Stimulated activated naive B cell treated with anti-CD40 and anti-IgM and Interleukin-4, amounts not matched to agents 10 μg/mL and 1 μg/mL and 100 μg/mL, for 72 hours (primary cell): ENCODE measurements around the gene LAMC1.

Experiments used
- ATAC-seq, 2 donors: fragments of 150-1000 bp; cut with Tn5 transposase; replicated peaks; 2 replicates each; pipeline ENCODE4 v1.10.0; 2021; ENCODE audit warnings: moderate library complexity in 1 of 2
- DNase-seq: peaks from one replicate; pipeline ENCODE4 v3.0.0; 2021
- H3K27ac Mint-ChIP-seq: one replicate; pipeline ENCODE4 v1.8.0; 2022; ENCODE audit warnings: mild to moderate bottlenecking, mixed read lengths
- H3K27me3 Mint-ChIP-seq, 2 donors: one replicate each; pipeline ENCODE4 v1.8.0; 2022; ENCODE audit warnings: mixed read lengths in 2 of 2
- H3K36me3 Mint-ChIP-seq, 2 donors: one replicate each; pipeline ENCODE4 v1.8.0; 2022; ENCODE audit warnings: mixed read lengths in 2 of 2, mild to moderate bottlenecking in 1 of 2
- H3K4me1 Mint-ChIP-seq, 2 donors: one replicate each; pipeline ENCODE4 v1.8.0; 2022; ENCODE audit warnings: mixed read lengths in 2 of 2, mild to moderate bottlenecking in 1 of 2
- H3K4me3 Mint-ChIP-seq, 2 donors: one replicate each; pipeline ENCODE4 v1.8.0; 2022; ENCODE audit warnings: mild to moderate bottlenecking in 2 of 2, mixed read lengths in 2 of 2, moderate library complexity in 1 of 2
- H3K9me3 Mint-ChIP-seq, 2 donors: one replicate each; pipeline ENCODE4 v1.8.0; 2022; ENCODE audit warnings: mixed read lengths in 2 of 2, mild to moderate bottlenecking in 1 of 2

The LAMC1 gene

DNA sequence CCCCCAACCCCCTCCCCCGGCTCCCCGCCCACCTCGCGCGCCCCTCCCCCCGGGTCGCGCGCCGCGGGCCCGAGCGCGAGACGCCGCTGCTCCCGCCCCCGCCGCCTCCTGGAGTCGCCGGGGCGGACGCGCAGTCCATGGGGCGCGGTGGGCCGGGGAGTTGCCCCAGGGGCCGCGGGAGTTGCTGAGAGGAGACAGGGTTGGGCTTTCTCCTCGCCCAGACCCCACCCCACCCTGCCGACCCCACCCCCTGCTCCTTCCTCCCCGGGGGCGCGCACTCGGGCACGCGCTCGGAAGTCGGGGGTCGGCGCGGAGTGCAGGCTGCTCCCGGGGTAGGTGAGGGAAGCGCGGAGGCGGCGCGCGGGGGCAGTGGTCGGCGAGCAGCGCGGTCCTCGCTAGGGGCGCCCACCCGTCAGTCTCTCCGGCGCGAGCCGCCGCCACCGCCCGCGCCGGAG is at the start of gene LAMC1:
TSS of gene LAMC1 (plus strand) at position 275 of the 455 bp plus-strand sequence. CDS start 297 bp downstream, outside the sequence.
- ATAC-seq: peak; percentile 41 to 55
- Mint-ChIP-seq H3K36me3 (peaks cover 4 to 6% of the 10 kb centered on the region in 2 donors), H3K9me3 (no peaks in the 10 kb centered on the region), H3K27me3 (peaks cover 0 to 4% of the 10 kb centered on the region in 2 donors), H3K4me3 (peak within 1 kb of the TSS; percentile 90 to 95), H3K27ac (peak within 1 kb of the TSS; percentile 95), H3K4me1 (peaks cover 23 to 52% of the 10 kb centered on the region in 2 donors)
- peak; percentile 68 for DNase-seq

DNA sequence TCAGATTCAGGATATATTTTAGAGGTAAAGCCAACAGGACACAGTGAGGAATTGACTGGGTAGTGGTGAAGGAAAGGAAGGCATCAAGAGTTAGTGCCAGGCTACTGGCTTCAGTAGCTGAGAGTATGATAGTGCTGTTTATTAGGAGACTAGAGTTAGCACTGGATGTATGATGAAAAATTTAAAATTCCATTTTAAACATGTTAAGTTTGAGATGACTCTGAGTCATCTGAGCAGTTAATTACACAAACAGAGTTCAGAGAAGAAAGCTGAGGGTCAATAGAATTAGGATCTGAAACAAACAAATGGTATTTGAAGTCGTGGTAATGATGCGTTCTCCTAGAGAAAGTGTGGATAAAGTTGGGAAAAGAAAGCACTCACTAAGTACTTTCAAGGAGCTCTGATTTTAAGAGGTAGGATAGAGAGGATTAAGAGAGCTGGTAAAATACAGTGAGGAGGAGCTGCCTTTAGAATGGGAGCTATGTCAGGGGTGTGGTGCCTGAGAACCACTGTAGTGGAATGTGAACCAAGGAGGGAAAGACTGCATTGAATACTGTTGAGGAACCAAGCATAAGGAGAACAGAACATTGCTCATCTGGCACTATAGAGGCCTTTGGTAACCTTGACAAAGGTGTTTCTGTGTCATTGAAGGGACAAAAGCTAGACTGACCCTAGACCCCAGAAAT is 48.6 kb upstream of the LAMC1 start:
- Mint-ChIP-seq H3K4me3 (no peak overlapping the region), H3K27ac (no peak overlapping the region), H3K27me3 (peaks cover 0 to 7% of the 10 kb centered on the region in 2 donors), H3K9me3 (no peaks in the 10 kb centered on the region), H3K4me1 (no peaks in the 10 kb centered on the region), H3K36me3 (no peaks in the 10 kb centered on the region)
- ATAC-seq (no peak), DNase-seq (no peak)

DNA sequence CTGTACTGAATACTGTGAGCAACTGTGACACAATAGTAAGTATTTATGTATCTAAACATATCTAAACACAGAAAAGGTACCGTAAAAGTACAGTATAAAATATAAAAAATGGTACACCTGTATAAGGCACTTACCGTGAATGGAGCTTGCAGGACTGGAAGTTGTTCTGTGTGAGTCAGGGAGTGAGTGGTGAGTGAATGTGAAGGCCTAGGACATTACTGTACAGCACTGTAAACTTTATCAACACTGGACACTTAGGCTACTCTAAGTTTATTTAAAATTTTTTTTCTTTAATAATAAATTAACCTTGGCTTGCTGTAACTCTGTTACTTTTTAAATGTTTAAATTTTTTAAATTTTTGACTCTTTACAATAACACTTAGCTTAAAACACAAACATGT is 45.7 kb upstream of the LAMC1 start:
- no peaks in the 10 kb centered on the region for H3K9me3 Mint-ChIP-seq
- no peak overlapping the region for H3K4me3 Mint-ChIP-seq
- DNase-seq: no peak
- no peak for ATAC-seq
- H3K36me3 Mint-ChIP-seq: no peaks in the 10 kb centered on the region
- peaks cover 0 to 7% of the 10 kb centered on the region in 2 donors for H3K27me3 Mint-ChIP-seq
- no peak overlapping the region for H3K27ac Mint-ChIP-seq
- no peaks in the 10 kb centered on the region for H3K4me1 Mint-ChIP-seq

DNA sequence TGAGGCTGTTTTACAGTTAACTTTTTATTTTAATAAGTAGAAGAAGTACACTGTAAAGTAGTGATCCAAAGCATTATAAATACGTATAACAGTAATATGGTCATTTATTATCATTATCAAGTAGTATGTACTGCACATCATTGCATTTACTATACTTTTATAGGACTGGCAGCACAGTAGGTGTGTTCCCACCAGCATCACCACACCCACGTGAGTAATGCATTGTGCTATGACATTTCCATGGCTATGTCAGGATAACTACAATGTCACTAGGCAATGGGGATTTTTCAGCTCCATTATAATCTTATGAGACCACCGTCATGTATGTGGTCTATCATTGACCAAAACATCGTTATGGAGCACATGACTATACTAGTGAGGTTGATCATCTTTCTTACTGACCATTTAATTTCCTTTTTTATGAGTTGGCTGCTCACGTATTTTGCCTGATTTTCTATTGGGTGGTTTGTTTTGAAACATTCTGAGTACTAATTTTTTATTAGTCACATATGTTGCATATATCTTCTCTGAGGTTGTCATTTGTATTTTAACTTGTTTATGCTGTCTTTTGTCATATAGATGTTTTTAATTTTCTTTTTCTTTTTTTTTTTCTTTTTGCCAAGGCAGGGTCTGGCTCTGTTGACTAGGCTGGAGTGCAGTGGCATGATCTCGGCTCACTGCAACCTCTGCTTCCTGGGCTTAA is 44.9 kb upstream of the LAMC1 start:
- no peak overlapping the region for H3K27ac Mint-ChIP-seq
- H3K27me3 Mint-ChIP-seq: peaks cover 0 to 7% of the 10 kb centered on the region in 2 donors
- H3K4me1 Mint-ChIP-seq: no peaks in the 10 kb centered on the region
- DNase-seq (no peak), ATAC-seq (no peak)
- H3K36me3 Mint-ChIP-seq: no peaks in the 10 kb centered on the region
- no peak overlapping the region for H3K4me3 Mint-ChIP-seq
- no peaks in the 10 kb centered on the region for H3K9me3 Mint-ChIP-seq

DNA sequence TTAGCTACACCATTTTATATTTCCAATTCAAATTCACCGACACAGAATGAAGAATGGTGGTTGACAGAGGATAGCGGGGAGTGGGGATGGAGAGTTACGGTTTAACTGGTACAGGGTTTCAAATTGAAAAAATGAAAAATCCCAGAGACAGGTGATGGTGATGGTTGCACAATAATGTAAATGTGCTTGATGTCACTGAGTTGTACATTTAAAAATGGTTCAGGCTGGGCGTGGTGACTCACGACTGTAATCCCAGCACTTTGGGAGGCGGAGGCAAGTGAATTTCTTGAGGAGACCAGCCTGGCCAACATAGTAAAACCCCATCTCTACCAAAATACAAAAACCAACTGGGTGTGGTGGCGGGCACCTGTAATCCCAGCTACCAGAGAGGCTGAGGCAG is 39.1 kb upstream of the LAMC1 start:
- ATAC-seq: peak in 1 of 2 donors; percentile 43
- H3K36me3 Mint-ChIP-seq: peaks cover 0 to 2% of the 10 kb centered on the region in 2 donors
- no peak for DNase-seq
- H3K9me3 Mint-ChIP-seq: peaks cover 0 to 3% of the 10 kb centered on the region in 2 donors
- H3K27me3 Mint-ChIP-seq: peaks cover 0 to 5% of the 10 kb centered on the region in 2 donors
- peak overlapping the region; percentile 62 for H3K27ac Mint-ChIP-seq
- peaks cover 3 to 26% of the 10 kb centered on the region in 2 donors for H3K4me1 Mint-ChIP-seq
- H3K4me3 Mint-ChIP-seq: peak overlapping the region; percentile 6 to 12

DNA sequence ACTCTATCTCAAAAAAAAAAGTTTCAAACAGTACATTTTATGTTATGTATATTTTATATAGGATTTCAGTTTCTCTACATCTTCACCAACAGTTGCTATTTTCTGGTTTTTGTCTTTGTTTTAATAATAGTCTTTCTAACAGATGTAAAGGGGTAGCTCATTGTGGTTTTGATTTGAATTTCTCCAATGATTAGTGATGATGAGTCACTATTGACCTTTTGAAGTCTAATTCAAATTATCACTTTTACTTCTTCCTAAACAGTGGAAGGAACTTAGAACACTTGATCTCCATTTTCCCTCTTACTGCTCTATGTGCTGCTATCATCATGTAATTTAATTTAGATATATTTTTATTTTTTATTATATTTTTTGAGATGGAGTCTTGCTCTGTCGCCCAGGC is 38.6 kb upstream of the LAMC1 start:
- no peak overlapping the region for H3K4me3 Mint-ChIP-seq
- ATAC-seq: peak; percentile 72 to 77

DNA sequence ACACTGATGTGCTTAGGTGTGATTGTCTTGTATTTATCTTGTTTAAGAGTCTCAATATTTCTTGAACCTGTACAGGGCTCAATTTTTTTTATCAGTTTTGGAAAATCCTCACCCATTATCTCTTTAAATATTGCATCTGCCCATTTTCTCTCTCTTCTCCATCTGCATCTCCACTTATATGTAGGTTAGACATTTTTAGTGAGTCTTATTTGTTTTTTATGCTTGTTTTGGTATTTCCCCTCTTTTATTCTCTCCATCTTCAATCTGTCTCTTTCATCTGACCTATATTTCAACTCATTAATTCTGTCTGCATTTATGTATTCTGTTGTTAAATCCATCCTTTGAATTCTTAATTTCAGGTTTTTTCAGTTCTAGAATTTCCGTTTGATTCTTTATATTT is 37.3 kb upstream of the LAMC1 start:
- H3K36me3 Mint-ChIP-seq: peaks cover 0 to 2% of the 10 kb centered on the region in 2 donors
- peaks cover 3 to 26% of the 10 kb centered on the region in 2 donors for H3K4me1 Mint-ChIP-seq
- ATAC-seq (no peak), DNase-seq (no peak)
- H3K4me3 Mint-ChIP-seq: no peak overlapping the region
- peaks cover 0 to 3% of the 10 kb centered on the region in 2 donors for H3K9me3 Mint-ChIP-seq
- H3K27ac Mint-ChIP-seq: no peak overlapping the region
- H3K27me3 Mint-ChIP-seq: peaks cover 4 to 14% of the 10 kb centered on the region in 2 donors

More for the DNA sequence above, 38.6 kb upstream of the LAMC1 start:
- peaks cover 0 to 5% of the 10 kb centered on the region in 2 donors for H3K27me3 Mint-ChIP-seq
- DNase-seq: no peak
- no peak overlapping the region for H3K27ac Mint-ChIP-seq
- H3K4me1 Mint-ChIP-seq: peaks cover 3 to 26% of the 10 kb centered on the region in 2 donors
- H3K9me3 Mint-ChIP-seq: peaks cover 0 to 3% of the 10 kb centered on the region in 2 donors
- H3K36me3 Mint-ChIP-seq: peaks cover 0 to 2% of the 10 kb centered on the region in 2 donors

DNA sequence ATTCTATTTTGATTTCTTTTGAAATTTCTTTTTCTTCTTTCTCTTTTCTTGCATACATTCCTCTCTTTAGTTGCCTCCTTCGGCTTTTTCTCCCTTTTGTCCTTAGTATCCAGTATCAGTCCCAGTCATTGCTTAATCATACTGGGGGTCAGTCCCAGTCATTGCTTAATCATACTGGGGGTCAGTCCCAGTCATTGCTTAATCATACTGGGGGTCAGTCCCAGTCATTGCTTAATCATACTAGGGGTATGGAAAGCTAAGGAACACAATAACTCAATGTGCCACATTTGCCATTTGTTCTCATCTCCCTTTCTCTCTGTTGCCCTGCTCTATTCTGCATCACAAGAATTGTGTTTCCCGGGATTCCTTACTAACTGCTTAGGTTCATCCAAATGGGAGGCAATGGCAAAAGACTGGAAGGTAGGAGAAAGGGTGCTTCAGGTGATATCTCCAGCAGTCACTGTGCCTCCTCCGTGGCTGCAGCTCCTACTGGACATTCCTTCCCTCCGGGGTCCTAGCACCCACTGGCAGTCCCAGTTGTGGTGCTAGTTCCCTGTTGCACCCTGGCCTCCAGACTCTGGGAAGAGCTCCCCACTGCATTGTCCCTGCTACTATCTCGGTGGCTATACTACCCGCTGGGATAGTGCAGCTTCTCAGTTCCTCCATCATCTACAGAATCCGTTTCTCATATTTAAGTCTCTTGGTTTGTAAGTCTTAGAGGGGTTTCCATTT is 32.6 kb upstream of the LAMC1 start:
- H3K27ac Mint-ChIP-seq: no peak overlapping the region
- H3K36me3 Mint-ChIP-seq: peaks cover 0 to 2% of the 10 kb centered on the region in 2 donors
- DNase-seq: no peak

DNA sequence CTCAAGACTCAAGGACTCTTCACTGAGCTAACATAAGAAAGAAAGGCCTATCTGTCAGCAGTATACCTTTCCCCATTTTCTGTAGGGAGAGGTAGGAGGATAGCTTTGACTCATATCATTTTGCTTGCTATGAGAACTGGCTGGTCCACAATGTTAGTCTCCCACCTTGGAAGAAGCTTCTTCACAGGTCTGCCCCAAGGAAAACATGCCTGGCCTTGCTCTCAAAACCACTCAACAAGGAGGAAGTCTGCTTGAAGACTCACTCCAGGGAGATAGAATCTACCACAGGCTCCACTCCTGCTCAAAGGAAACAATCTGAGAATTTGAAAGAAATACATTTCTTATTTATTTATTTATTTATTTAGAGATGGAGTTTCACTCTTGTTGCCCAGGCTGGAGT is 29.5 kb upstream of the LAMC1 start:
- H3K4me1 Mint-ChIP-seq: no peaks in the 10 kb centered on the region
- no peaks in the 10 kb centered on the region for H3K36me3 Mint-ChIP-seq
- H3K27me3 Mint-ChIP-seq: peaks cover 12 to 15% of the 10 kb centered on the region in 2 donors
- no peak for ATAC-seq
- H3K9me3 Mint-ChIP-seq: no peaks in the 10 kb centered on the region
- no peak overlapping the region for H3K27ac Mint-ChIP-seq
- no peak for DNase-seq
- no peak overlapping the region for H3K4me3 Mint-ChIP-seq

More for the DNA sequence above, 32.6 kb upstream of the LAMC1 start:
- Mint-ChIP-seq H3K4me3 (no peak overlapping the region), H3K27me3 (peaks cover 7 to 17% of the 10 kb centered on the region in 2 donors), H3K4me1 (peaks cover 0 to 6% of the 10 kb centered on the region in 2 donors), H3K9me3 (peaks cover 0 to 2% of the 10 kb centered on the region in 2 donors)
- ATAC-seq: no peak

DNA sequence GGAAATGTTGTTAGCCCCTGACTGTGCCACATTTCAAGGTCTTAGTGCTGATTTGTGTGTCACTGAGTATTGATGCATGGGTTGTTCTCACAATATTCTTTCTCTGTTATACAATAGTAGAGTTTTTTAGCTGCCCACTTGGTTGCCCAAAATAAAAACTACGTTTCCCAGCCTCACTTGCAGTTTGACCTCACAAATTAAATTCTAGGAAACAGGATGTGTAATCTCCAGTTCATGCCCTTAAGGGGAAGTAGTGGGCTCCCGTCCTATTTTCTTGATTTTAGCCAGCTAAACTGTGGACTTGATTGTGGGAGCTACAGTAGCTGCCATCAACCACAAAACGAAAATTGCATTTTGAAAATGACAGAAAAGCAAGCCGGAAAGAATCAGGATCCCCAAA is 27.3 kb upstream of the LAMC1 start:
- Mint-ChIP-seq H3K9me3 (no peaks in the 10 kb centered on the region), H3K27me3 (peaks cover 10 to 12% of the 10 kb centered on the region in 2 donors), H3K27ac (no peak overlapping the region), H3K36me3 (no peaks in the 10 kb centered on the region), H3K4me1 (no peaks in the 10 kb centered on the region), H3K4me3 (no peak overlapping the region)
- ATAC-seq (peak in 1 of 2 donors; percentile 25), DNase-seq (no peak)

DNA sequence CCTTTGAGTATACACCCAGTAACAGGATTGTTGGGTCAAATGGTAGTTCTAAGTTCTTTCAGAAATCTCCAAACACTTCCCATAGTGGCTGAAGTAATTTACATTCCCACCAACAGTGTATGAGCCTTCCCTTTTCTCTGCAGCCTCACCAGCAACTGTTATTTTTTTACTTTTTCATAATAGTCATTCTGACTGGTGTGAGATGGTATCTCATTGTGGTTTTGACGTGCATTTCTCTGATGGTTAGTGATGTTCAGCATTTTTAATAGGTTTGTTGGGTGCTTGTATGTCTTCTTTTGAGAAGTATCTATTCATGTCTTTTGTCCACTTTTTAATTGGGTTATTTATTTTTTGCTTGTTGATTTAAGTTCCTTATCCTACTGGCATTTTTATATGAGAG is 26.4 kb upstream of the LAMC1 start:
- no peaks in the 10 kb centered on the region for H3K4me1 Mint-ChIP-seq
- no peak overlapping the region for H3K4me3 Mint-ChIP-seq
- no peak for DNase-seq
- H3K27ac Mint-ChIP-seq: no peak overlapping the region
- no peaks in the 10 kb centered on the region for H3K9me3 Mint-ChIP-seq
- peaks cover 11 to 19% of the 10 kb centered on the region in 2 donors for H3K27me3 Mint-ChIP-seq
- ATAC-seq: no peak
- H3K36me3 Mint-ChIP-seq: no peaks in the 10 kb centered on the region

DNA sequence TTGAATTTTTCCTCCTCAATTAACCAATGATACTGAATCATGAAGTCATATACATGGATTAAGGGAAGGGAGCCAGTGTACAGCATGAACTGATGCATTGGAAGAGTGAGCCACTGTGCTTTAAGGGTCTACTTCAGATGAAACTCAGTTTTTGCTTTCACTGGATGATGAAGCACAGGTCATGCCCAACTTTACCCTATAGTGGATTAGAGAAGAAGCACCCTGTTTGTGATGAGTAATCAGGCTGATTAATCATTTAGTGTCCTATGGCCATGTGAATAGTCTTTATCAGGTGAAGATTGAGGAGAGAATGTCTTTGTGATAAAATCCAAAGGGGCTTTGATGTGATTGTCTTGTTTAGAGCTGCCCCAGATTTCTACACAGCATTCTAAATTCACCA is 24.7 kb upstream of the LAMC1 start:
- Mint-ChIP-seq H3K4me3 (no peak overlapping the region), H3K27me3 (peaks cover 11 to 20% of the 10 kb centered on the region in 2 donors), H3K4me1 (no peaks in the 10 kb centered on the region), H3K9me3 (no peaks in the 10 kb centered on the region), H3K36me3 (no peaks in the 10 kb centered on the region), H3K27ac (no peak overlapping the region)
- DNase-seq: no peak
- ATAC-seq: no peak

DNA sequence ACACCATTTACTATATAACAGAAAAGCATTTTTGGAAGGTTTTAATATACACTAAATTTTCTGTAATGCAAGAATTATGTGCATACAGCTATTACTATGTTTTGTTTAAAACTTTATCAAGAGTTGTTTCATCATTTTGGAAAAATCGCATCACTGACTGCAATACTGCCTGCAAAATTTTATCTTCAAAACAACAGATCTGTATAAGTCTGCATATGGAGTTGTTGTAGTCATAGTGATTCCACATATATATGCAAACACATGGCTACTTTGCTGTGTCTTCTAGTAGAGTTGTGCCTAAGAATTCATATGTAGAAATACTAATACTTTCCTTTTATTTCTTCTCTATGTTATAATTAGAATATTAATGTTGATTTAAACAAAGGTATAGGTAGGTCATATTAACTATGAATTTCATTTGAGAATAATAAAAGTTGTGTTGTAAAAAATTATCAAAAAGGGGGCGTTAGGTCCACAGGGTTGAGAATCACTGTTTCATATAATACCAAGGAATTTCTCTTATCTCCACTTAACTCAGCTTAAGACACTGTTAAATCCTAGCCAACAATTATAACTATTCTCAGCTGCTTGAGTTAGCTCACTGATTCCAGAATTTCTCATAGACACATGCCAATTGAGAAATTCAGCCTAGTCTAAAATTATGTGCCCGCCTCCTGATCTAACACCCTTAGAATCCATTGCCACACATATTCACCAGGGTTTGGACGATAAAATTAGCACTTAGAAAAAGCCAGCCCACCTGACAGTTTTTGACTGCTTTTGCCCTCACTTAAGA is 22.9 kb upstream of the LAMC1 start:
- Mint-ChIP-seq H3K4me3 (no peak overlapping the region), H3K27me3 (peaks cover 19 to 32% of the 10 kb centered on the region in 2 donors), H3K4me1 (peaks cover 0 to 2% of the 10 kb centered on the region in 2 donors), H3K27ac (no peak overlapping the region), H3K36me3 (no peaks in the 10 kb centered on the region), H3K9me3 (no peaks in the 10 kb centered on the region)
- ATAC-seq: no peak
- no peak for DNase-seq
